GM15510 (cell line): ENCODE results near the gene MAGI1.

Experiments used
- POLR2A ChIP-seq: IDR thresholded peaks from 3 replicates; pipeline ENCODE4 v1.6.1; 2011; ENCODE audit warnings: borderline replicate concordance; ENCODE audit not compliant: insufficient read length; ENCODE audit errors: extremely low read depth

Gene MAGI1

GRCh38 chr3:65524584-65524983 is 514.1 kb downstream of the MAGI1 start:
- TF ChIP-seq POLR2A: no peak

- TF ChIP-seq POLR2A: no peak
These were observed 514.8 kb downstream of the MAGI1 start for GRCh38 chr3:65523878-65524277.

- no peak for TF ChIP-seq POLR2A
These were observed 517.7 kb downstream of the MAGI1 start for GRCh38 chr3:65521032-65521431.

GRCh38 chr3:65516998-65517397 is 521.7 kb downstream of the MAGI1 start:
- TF ChIP-seq POLR2A: no peak

- no peak for TF ChIP-seq POLR2A
These were observed 529.8 kb downstream of the MAGI1 start for GRCh38 chr3:65508750-65509422.

- no peak for TF ChIP-seq POLR2A
These were observed 531.3 kb downstream of the MAGI1 start for GRCh38 chr3:65507437-65507836.

GRCh38 chr3:65503776-65504175 is 534.9 kb downstream of the MAGI1 start:
- no peak for TF ChIP-seq POLR2A

GRCh38 chr3:65502526-65502925 is 536.2 kb downstream of the MAGI1 start:
- TF ChIP-seq POLR2A: no peak

GRCh38 chr3:65500398-65501306 is 538.1 kb downstream of the MAGI1 start:
- no peak for TF ChIP-seq POLR2A

GRCh38 chr3:65497846-65498245 is 540.9 kb downstream of the MAGI1 start:
- TF ChIP-seq POLR2A: no peak

GRCh38 chr3:65497236-65497635 is 541.5 kb downstream of the MAGI1 start:
- no peak for TF ChIP-seq POLR2A

- TF ChIP-seq POLR2A: no peak
These were observed 544.8 kb downstream of the MAGI1 start for GRCh38 chr3:65493938-65494337.

- TF ChIP-seq POLR2A: no peak
These were observed 545.3 kb downstream of the MAGI1 start for GRCh38 chr3:65493371-65493882.

- TF ChIP-seq POLR2A: no peak
These were observed 546.5 kb downstream of the MAGI1 start for GRCh38 chr3:65492249-65492648.

- no peak for TF ChIP-seq POLR2A
These were observed 548.6 kb downstream of the MAGI1 start for GRCh38 chr3:65490114-65490513.
